Stimulated activated CD4-positive, alpha-beta T cell treated with anti-CD3 and anti-CD28 coated beads, Interleukin-2, amount 100 ng/mL, for 24 hours (primary cell): Measurements from ENCODE around the gene PM20D1.
"Not testable (repeated sequence)": the region's sequence is repeated elsewhere in the genome, so short reads cannot be mapped to it uniquely, and the experiment has no call there.

ENCODE experiments used
- DNase-seq, 2 donors: peaks; one replicate each; pipeline ENCODE4 v3.0.0-alpha.2; 2020

Gene PM20D1

GRCh38 chr1:205840146-205840923 lies 9.6 kb downstream of the PM20D1 start:
- DNase-seq: no peak

- DNase-seq: no peak
Measured at GRCh38 chr1:205837382-205837970, 12.5 kb downstream of the PM20D1 start.

GRCh38 chr1:205834751-205835150 lies 15.2 kb downstream of the PM20D1 start:
- no peak for DNase-seq

GRCh38 chr1:205832326-205832751 lies 17.6 kb downstream of the PM20D1 start:
- DNase-seq: no peak

GRCh38 chr1:205827623-205828022 lies 22.3 kb downstream of the PM20D1 start:
- no peak for DNase-seq

- no peak for DNase-seq
Measured at GRCh38 chr1:205826995-205827394, 22.9 kb downstream of the PM20D1 start.

GRCh38 chr1:205826016-205826806 lies 23.7 kb downstream of the PM20D1 start:
- no peak for DNase-seq

GRCh38 chr1:205824180-205824579 lies 25.8 kb downstream of the PM20D1 start:
- DNase-seq: no peak

GRCh38 chr1:205823260-205823659 lies 26.7 kb downstream of the PM20D1 start:
- DNase-seq: not testable (repeated sequence)

- DNase-seq: no peak
Measured at GRCh38 chr1:205822397-205822796, 27.5 kb downstream of the PM20D1 start.

- DNase-seq: no peak
Measured at GRCh38 chr1:205817988-205818387, 31.9 kb downstream of the PM20D1 start.

- no peak for DNase-seq
Measured at GRCh38 chr1:205817364-205817763, 32.6 kb downstream of the PM20D1 start.

GRCh38 chr1:205813755-205814058 lies 36.2 kb downstream of the PM20D1 start:
- DNase-seq: no peak

GRCh38 chr1:205812878-205813754 lies 36.8 kb downstream of the PM20D1 start, which contains the start of gene SLC41A1:
SLC41A1 (minus strand) TSS chr1:205813198; CDS start chr1:205810441, 2,757 bp downstream.
- peak; percentile 90 to 91 for DNase-seq

- peak; percentile 16 to 27 for DNase-seq
Measured at GRCh38 chr1:205812271-205812877, 37.6 kb downstream of the PM20D1 start.

GRCh38 chr1:205811660-205812059 lies 38.3 kb downstream of the PM20D1 start:
- DNase-seq: no peak

GRCh38 chr1:205810448-205811157 lies 39.3 kb downstream of the PM20D1 start:
- no peak for DNase-seq

GRCh38 chr1:205809942-205810345 lies 40.0 kb downstream of the PM20D1 start:
- no peak for DNase-seq

- DNase-seq: no peak
Measured at GRCh38 chr1:205809469-205809868, 40.5 kb downstream of the PM20D1 start.

- peak; percentile 39 to 67 for DNase-seq
Measured at GRCh38 chr1:205805082-205805711, 44.7 kb downstream of the PM20D1 start.

GRCh38 chr1:205804605-205805004 lies 45.3 kb downstream of the PM20D1 start:
- DNase-seq: no peak
